H4 (cell line): Measurements from ENCODE around the gene SLC35A3. TPM values are rescaled to one million over a fixed set of nuclear protein-coding genes. Genes with fewer than 3 reads are reported as not detected.
"Not testable (repeated sequence)": the region's sequence is repeated elsewhere in the genome, so short reads cannot be mapped to it uniquely, and the experiment has no call there.

Experiments
- DNase-seq: peaks from one replicate; pipeline ENCODE4 v3.0.0-alpha.2; 2015; ENCODE audit warnings: low spot score
- total RNA-seq: library from RNA; depleted of rRNA; stranded (reverse); fragments of >200 nt; shearing (Covaris generic); gene quantifications from 2 replicates; pipeline ENCODE4 v1.2.3, GENCODE V29; 2014

SLC35A3 gene
- total RNA-seq, 1 experiment from 2014 or later, result 15.1 TPM

DNA sequence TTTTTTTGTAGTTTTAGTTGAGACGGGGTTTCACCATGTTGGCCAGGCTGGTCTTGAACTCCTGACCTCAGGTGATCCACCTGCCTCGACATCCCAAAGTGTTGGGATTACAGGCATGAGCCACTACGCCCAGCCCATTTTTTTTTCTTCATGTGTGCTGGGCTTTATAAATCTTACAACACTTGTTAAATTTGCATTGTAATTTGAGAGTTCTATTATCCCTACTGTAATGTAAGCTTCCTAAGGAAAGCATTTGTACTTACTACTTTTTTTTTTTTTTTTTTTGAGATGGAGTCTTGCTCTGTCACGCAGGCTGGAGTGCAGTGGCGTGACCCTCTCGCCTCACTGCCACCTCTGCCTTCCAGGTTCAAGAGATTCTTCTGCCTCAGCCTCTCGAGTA, 2.3 kb downstream of the SLC35A3 start:
- not testable (repeated sequence) for DNase-seq

- no peak for DNase-seq
These were observed 5.7 kb downstream of the SLC35A3 start for GRCh38 chr1:99975529-99975928.

GRCh38 chr1:99977326-99977725, 7.5 kb downstream of the SLC35A3 start:
- DNase-seq, result not testable (repeated sequence)

DNA sequence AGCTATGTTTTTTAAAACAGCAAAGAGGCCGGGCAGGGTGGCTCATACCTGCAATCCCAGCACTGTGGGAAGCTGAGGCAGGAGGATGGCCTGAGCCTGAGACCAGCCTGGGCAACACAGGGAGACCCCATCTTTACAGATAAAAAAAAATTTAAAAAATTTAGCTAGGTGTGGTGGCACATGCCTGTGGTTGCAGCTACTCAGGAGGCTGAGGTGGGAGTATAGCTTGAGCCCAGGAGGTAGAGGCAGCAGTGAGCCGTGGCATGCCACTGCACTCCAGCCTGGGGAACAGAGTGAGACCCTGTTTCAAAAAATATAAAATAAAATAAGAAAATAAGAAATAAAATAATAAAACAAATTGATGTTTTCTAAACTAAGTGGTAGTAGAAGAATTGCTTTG, 8.4 kb downstream of the SLC35A3 start:
- DNase-seq, result no peak

GRCh38 chr1:99979091-99979490, 9.3 kb downstream of the SLC35A3 start:
- DNase-seq, result no peak

DNA sequence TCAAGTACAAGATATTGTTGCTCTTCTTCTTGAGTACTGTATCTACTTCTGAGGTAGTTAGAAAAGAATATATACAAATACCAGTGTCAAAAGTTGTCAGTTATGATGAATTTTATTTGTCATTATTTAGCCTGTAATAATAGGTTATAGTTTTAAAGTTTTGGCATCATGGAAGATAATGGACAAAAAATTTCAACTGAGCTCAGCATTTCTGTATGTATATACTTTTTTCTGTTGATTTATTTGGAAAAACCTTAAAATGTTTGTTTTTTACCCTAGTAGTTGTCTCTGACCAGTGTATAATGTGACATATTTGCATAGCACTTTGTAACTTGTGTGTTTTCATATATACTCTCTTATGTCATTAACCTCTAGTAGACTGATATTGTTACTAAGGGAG, 11.1 kb downstream of the SLC35A3 start:
- no peak for DNase-seq

DNA sequence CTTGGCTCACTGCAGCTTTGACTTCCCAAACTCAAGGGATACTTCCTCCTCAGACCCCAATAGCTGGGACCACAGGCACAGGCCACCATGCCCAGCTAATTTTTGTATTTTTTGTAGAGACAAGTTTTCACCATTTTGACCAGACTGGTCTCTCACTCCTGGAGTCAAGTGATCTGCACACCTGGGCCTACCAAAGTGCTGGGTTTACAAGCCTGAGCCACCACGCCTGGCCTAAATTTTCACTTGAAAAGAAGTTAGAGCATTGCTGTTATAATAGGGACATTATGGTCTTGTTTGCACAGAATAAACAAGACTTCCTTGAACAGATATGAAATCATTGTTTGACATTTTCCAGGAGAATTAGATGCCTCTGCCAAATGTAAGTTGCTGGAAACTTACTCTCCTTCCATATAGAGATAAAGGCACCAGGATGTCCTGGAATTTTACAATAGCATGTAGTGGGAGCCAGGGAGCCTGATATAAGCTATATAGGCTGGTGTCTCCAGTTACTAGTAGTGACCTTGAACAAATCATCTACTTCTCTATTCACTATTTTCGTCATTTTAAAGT, 16.9 kb downstream of the SLC35A3 start:
- no peak for DNase-seq

DNA sequence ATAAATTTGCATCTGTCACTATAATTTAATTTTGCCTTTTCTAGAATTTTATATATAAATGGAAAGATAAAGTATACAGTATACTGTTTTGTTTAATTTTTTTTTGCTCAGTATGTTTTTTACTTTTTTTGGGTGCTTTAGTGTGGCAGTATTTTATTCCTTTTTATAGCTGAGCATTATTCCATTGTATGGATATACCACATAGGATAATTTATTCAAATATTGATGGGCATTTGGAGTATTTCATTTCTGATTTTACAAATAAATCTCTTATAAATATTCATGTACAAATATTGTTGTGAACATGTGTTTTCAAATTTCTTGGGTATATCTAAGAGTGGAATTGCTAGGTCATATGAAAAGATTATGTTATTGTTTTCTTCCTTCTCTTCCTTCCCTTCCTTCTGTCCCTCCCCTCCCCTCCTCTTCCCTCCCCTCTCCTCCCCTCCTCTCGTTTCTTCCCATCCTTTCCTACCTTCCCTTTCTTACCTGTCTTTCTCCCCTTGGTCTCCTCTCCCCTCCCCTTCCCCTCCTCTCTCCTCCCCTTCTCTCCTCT, 18.5 kb downstream of the SLC35A3 start:
- DNase-seq, result no peak

DNA sequence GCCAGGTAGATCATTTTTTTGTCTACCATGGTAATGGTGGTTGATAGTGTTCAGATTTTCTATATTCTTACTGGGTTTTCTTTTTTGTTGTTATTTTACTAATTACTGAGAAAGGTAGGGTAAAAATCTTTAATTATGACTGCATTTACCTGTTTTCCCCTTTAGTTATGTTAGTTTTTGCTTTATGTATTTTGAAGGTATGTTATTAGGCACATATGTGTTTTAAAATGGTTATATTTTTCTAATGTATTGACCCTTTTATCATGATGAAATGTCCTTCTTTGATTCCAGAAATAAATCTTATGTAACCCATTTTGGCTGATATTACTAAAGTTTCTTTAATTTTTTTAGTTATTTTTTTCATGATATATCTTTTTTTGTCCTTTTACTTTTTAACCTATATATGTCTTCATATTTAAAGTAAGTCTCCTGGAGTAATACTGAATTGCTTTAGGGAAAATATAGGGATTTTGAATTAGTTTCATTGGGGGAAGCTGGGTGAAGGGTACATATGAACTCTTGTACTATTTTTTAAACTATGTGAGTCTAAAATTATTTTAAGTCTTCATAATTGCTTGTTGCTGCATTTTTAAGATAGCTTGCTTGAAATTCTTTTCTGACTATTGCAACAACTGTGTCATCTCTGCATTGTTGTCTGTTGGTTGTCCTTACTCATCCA, 22.4 kb downstream of the SLC35A3 start:
- no peak for DNase-seq

GRCh38 chr1:99992760-99993467, 23.1 kb downstream of the SLC35A3 start:
- DNase-seq, result no peak

GRCh38 chr1:99993468-99993845, 23.7 kb downstream of the SLC35A3 start:
- DNase-seq, result no peak

- DNase-seq, result no peak
These were observed 24.7 kb downstream of the SLC35A3 start for GRCh38 chr1:99994496-99994895.

DNA sequence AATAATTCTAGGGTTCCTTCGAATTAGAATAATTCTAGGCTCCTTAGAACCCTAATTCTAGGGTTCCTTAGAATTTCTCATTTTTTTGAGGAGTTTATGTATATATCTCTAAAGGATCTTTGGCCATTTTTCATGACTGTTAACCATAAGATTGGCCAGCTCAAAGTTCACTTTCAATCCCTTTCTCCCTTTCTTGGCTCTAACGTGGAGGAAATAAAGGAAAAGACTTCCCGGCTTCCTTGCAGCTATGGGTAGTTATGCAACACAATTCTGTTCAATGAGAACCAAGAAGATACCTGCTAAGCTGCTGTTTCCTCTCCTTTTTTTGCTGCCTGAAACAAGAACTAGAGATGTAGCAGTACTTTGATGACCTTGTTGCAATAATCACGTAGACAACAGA, 27.2 kb downstream of the SLC35A3 start:
- no peak for DNase-seq

DNA sequence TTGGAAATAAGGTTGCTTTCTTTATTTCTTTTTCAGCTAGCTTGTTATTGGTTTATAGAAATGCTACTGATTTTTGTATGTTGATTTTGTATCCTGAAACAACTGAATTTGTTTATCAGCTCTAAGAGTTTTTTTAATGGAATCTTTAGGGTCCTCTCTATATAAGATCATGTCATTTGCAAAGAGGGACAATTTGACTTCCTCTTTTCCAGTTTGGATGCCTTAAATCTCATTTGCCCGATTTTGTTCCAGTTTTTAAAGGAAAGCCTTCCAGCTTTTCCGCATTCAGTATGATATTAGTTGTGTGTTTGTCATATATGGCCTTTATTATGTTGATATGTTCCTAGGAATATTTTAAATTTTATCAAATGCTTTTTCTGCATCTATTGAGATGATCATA, 31.7 kb downstream of the SLC35A3 start:
- DNase-seq, result no peak

DNA sequence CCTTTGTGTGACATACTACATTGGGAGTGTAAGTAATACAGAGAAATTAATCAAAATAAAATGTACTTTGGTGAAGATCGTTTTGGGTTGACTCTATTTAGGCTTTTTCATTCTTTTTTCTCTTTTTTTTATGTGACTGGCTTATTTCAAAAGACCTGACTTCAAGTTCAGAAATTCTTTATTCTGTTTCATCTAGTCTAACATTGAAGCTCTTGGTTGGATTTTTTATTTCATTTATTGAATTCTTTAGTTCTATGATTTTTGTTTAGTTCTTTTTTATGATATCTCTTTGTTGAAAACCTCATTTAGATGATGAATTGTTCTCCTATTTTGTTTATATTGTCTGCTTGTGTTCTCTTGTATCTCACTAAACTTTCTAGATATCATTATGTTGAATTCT, 35.6 kb downstream of the SLC35A3 start:
- no peak for DNase-seq

- no peak for DNase-seq
These were observed 36.9 kb downstream of the SLC35A3 start for GRCh38 chr1:100006688-100007087.

DNA sequence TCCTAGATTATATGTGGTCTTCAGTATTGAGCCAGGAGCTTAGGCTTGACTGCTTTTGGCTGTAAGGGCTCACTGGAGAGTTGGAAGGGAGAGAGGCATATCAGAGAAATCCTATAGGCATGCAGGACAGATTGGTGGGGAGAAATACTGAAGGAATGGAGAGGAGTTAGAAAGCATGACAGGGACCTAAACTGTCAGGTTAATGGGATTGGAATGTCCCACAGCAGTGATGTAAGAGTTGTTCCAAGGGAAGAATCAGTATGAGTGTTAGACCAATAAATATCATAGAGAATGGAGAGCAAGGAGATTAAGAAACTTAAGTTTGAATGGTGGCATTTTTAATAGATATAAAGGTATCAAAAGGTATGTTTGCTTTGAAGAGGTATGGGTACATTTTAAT, 39.7 kb downstream of the SLC35A3 start:
- DNase-seq, result no peak

DNA sequence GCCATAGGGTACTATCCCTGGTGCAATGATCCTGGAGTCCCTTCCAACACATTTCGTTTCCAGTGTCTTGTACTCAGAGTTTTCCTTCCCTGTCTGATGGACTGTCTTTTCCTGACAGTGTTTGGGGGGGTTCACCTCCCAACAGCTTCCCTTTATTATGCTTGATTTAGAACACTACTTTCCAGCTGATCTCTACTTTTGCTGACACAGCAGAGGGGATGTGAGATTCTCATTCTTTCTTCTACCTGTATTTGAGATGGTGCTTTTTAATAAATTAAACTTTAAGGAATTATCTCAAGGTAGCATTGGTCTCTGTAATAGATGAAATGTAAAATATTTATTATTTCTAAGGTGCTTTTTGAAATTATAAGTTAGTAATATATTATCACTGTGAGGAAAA, 41.0 kb downstream of the SLC35A3 start:
- DNase-seq, result no peak

- DNase-seq, result no peak
These were observed 49.4 kb downstream of the SLC35A3 start for GRCh38 chr1:100019220-100019619.

DNA sequence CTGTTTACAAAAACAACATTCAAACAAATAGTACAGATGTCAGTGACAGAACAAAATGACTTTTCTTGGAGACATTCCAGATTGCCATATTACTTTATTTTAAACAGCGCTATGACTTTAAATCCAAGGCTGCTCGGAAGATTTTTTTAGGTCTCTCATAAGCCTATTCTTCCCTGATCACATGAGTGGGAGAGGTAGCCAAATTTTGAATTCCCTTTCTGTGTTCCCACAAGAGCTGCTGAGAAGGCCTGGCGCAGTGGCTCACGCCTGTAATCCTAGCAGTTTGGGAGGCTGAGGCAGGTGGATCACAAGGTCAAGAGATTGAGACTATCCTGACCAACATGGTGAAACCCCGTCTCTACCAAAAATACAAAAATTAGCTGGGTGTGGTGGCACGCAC, 53.7 kb downstream of the SLC35A3 start:
- no peak for DNase-seq

DNA sequence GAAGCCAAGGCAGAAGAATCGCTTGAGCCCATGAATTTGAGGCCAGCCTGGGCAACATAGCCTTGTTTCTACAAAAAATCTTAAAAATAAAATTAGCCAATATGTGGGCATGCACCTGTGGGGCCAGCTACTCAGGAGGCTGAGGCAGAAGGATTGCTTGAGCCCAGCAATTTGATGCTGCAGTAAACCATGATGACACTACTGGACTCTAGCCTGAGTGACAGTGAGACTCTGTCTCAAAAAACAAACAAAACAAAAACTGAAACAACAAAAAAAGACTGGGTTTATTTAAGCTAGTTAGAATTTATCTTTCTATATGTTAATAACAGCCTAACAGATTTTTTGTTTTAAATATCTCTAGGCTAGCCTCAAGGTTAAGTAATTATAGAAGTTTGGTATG, 57.4 kb downstream of the SLC35A3 start:
- DNase-seq, result no peak

DNA sequence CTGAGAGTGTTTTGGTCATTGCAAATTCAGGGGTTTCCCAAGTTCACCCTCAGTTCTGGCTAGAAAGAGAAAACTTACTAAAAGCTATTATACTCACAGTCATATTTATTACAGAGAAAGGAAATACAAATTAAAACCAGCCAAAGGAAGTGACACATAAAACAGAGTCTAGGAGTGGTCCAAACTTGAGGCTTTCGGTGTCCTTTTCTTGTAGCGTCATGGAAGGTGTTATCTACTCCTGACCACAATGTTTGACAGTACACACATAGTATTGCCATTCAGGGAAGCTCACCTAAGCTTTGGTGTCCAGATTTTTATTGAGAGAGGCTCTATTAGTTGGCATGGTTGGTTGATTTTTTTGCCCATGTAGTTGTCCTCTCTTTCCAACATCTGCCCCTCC, 59.0 kb downstream of the SLC35A3 start:
- no peak for DNase-seq

GRCh38 chr1:100034470-100034869, 64.7 kb downstream of the SLC35A3 start:
- no peak for DNase-seq
